Kidney (tissue), 14 donors: Measurements from ENCODE around the gene CREB3L2. TPM values are rescaled to one million over a fixed set of nuclear protein-coding genes. Genes with fewer than 3 reads are reported as not detected.

Experiments used
- DNase-seq, 5 donors: peaks; one replicate each; pipeline ENCODE4 v3.0.0-alpha.2; 2013 to 2020
- FAIRE-seq: peaks from 2 replicates; lab custom pipeline; 2012; peaks lifted over from hg19 to GRCh38; lab: Jason Lieb, UNC
- H3K27ac ChIP-seq, 2 donors: one replicate each; pipeline ENCODE4 v1.7.0; 2013; ENCODE audit warnings: low read depth in 2 of 2, low read length in 2 of 2, inconsistent platforms in 1 of 2
- H3K27me3 ChIP-seq: one replicate; pipeline ENCODE4 v1.7.1; 2013; ENCODE audit warnings: low read length, inconsistent platforms; ENCODE audit not compliant: control insufficient read depth, insufficient read depth
- H3K36me3 ChIP-seq, 3 donors: one replicate each; pipeline versions ENCODE4 v1.7.0 to v1.7.1; 2013; ENCODE audit warnings: low read length in 3 of 3, control low read depth in 1 of 3, inconsistent platforms in 1 of 3; ENCODE audit not compliant: insufficient read depth in 3 of 3, control insufficient read depth in 2 of 3
- H3K4me1 ChIP-seq, 3 donors: one replicate each; pipeline versions ENCODE4 v1.7.0 to v1.7.1; 2013; ENCODE audit warnings: low read length in 3 of 3, inconsistent platforms in 1 of 3, low read depth in 1 of 3; ENCODE audit not compliant: control insufficient read depth in 2 of 3, insufficient read depth in 2 of 3
- H3K4me3 ChIP-seq, 3 donors: one replicate each; pipeline versions ENCODE4 v1.7.0 to v1.8.1; 2013; ENCODE audit warnings: low read length in 3 of 3, control low read depth in 1 of 3, inconsistent platforms in 1 of 3
- H3K9ac ChIP-seq, 3 donors: one replicate each; pipeline versions ENCODE4 v1.7.0 to v1.7.1; 2013; ENCODE audit warnings: low read length in 3 of 3, control low read depth in 1 of 3, inconsistent platforms in 1 of 3
- H3K9me3 ChIP-seq, 3 donors: one replicate each; pipeline versions ENCODE4 v1.7.0 to v1.7.1; 2013; ENCODE audit warnings: low read length in 3 of 3, control low read depth in 1 of 3, inconsistent platforms in 1 of 3; ENCODE audit not compliant: control insufficient read depth in 2 of 3, insufficient read depth in 1 of 3
- intact Hi-C: fragments of 100-400 bp; cut with DNase I; formaldehyde crosslinking; loops from one replicate; pipeline ENCODE4 v1.11.1; 2022
- polyA plus RNA-seq: library from polyadenylated mRNA; stranded (reverse); fragments of 350-450 nt; fragmentation: Illumina TruSeq; extraction: RNeasy Lipid Tissue Mini Kit (QIAGEN cat#74804); gene quantifications from one replicate; pipeline ENCODE4 v1.2.3, GENCODE V29; 2014; ENCODE audit warnings: low read depth, low replicate concordance; ENCODE audit not compliant: insufficient read depth
- total RNA-seq: library from RNA; stranded (reverse); fragmentation: NEBNext Ultra II Directional; extraction: Animal tissue kit (Norgen Biotek cat#: 25700); gene quantifications from one replicate; pipeline ENCODE4 v1.2.1, GENCODE V29; 2021
- TF ChIP-seq, protein P1 (sequence below): IDR thresholded peaks from 3 replicates; pipeline ENCODE4 v1.5.1; 2012; ENCODE audit warnings: mild to moderate bottlenecking, moderate library complexity, borderline replicate concordance; ENCODE audit not compliant: insufficient read depth; ENCODE audit errors: extremely low read depth
- donor health status: control.
- donor health status: control.
- donor health status: control.
- donor health status: control.
- donor health status: control.
- donor health status: DM: yes; HTN: yes; CAD: no.
- donor health status: Normal renal cell carcinoma (clear cell type).

The CREB3L2 gene
- total and polyA plus RNA-seq, 2 donors from 2014 or later, result 18.5 to 114 TPM

DNA sequence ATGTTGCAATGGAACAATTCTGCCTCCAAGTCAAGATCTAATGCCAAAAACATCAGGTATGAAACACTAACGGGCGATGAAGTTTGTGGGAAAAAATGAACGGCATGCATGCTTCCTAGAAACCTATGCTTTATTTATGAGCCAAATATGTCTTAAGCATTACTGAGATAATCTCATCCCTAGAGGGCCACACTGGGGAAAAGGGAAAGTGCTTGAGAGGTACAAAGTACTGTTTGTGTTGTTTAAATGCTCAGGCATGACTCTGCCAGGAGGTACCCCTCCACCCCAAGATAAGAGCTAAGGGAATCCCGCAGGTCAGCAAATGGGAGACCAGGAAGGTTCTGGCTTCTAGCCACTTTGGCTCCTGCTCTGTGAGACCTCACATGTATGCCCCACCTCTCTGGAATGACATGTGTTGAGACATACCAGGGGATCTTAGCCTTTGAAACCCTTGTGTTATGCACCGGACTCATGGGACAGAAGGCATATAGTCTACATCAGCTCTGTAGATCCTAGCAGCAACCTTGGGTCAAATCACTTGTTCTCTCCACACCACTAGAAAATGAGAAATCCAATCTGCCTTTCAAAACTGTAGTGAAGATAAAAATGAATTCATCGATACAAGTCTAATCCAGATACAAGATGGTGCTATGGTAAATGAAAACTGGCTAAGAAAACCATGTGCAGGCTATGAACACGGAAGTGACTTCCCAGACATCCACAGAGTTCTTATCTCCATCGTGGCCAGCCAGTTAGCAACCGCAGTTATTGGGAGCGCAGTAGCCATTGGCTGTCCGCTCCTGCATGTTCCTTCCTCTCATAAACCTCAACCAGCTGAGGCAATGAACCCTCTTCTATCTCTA is 61.0 kb downstream of the CREB3L2 start:
- Histone ChIP-seq H3K4me1 (peaks cover 2 to 32% (median 22%) of the 10 kb centered on the region in 3 donors), H3K27me3 (no peaks in the 10 kb centered on the region), H3K27ac (peak overlapping the region in 1 of 2 donors; percentile 3), H3K4me3 (no peak overlapping the region), H3K9me3 (no peaks in the 10 kb centered on the region), H3K9ac (no peak overlapping the region), H3K36me3 (no peaks in the 10 kb centered on the region)
- intact Hi-C loops, result no loop called here
- FAIRE-seq, result no peak
- DNase-seq, result no peak
- TF ChIP-seq, protein P1, sequence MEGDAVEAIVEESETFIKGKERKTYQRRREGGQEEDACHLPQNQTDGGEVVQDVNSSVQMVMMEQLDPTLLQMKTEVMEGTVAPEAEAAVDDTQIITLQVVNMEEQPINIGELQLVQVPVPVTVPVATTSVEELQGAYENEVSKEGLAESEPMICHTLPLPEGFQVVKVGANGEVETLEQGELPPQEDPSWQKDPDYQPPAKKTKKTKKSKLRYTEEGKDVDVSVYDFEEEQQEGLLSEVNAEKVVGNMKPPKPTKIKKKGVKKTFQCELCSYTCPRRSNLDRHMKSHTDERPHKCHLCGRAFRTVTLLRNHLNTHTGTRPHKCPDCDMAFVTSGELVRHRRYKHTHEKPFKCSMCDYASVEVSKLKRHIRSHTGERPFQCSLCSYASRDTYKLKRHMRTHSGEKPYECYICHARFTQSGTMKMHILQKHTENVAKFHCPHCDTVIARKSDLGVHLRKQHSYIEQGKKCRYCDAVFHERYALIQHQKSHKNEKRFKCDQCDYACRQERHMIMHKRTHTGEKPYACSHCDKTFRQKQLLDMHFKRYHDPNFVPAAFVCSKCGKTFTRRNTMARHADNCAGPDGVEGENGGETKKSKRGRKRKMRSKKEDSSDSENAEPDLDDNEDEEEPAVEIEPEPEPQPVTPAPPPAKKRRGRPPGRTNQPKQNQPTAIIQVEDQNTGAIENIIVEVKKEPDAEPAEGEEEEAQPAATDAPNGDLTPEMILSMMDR, result no peak

DNA sequence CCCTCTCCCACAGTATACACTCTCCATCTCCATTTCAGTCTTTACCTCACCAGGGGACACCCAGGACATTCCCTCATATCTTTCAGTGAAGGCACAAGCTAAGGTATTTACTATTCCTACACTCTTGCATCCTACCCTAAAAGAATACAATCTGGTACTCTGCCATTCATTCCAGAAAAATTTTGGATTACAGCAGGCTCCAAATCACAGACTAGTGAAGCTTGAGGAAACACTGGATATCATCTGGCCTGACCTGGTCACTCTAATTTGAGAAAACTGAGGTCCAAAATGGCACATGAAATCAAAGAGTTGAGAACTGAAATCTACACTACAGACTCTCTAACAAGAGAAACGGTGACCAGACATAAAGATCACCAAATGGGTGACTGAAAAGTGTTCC is 61.7 kb downstream of the CREB3L2 start:
- intact Hi-C loops, result no loop called here
- FAIRE-seq, result no peak
- Histone ChIP-seq H3K27me3 (no peaks in the 10 kb centered on the region), H3K36me3 (no peaks in the 10 kb centered on the region), H3K27ac (no peak overlapping the region), H3K9ac (no peak overlapping the region), H3K4me3 (no peak overlapping the region), H3K4me1 (peaks cover 4 to 33% (median 24%) of the 10 kb centered on the region in 3 donors), H3K9me3 (no peaks in the 10 kb centered on the region)
- TF ChIP-seq, protein P1, result no peak
- DNase-seq, result no peak

DNA sequence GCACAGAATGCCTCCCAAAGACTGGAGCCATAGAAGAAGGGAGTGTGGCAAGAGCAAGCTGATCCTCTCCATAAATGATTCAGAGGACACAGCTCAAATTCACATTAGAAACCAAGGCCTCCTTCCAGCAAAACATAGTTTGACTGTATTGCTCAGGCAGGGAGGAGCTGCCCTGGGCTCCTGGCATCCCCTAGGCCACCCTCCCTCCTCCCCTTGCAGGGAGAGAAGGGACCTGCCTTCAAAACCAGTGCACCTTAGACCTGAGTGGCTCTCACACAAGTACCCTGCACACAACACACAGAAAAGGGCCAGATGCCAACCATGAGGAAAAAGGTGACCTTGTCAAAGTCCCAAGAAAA is 64.7 kb downstream of the CREB3L2 start:
- intact Hi-C loops, result no loop called here
- TF ChIP-seq, protein P1, result no peak
- Histone ChIP-seq H3K27ac (peak overlapping the region; percentile 29 to 41), H3K9me3 (no peaks in the 10 kb centered on the region), H3K4me3 (no peak overlapping the region), H3K27me3 (no peaks in the 10 kb centered on the region), H3K4me1 (peaks cover 9 to 42% (median 32%) of the 10 kb centered on the region in 3 donors), H3K9ac (peak overlapping the region in 1 of 3 donors; percentile 37), H3K36me3 (no peaks in the 10 kb centered on the region)
- no peak for FAIRE-seq
- DNase-seq, result peak in 1 of 5 donors; percentile 37
